Suprapubic skin (tissue), 4 donors: ENCODE data around the gene ZDHHC1. TPM values are rescaled to one million over a fixed set of nuclear protein-coding genes. Genes with fewer than 3 reads are reported as not detected.

ENCODE experiments used
- DNase-seq, 2 donors: peaks; one replicate each; pipeline ENCODE4 v3.0.0-alpha.2; 2019; ENCODE audit warnings: low spot score in 2 of 2
- H3K27ac ChIP-seq: fragments of 200-600 bp; sonication (generic); one replicate; pipeline ENCODE4 v1.5.1; 2019
- H3K27me3 ChIP-seq: fragments of 200-600 bp; sonication (generic); one replicate; pipeline ENCODE4 v1.5.1; 2019
- H3K36me3 ChIP-seq: fragments of 200-600 bp; sonication (generic); one replicate; pipeline ENCODE4 v1.5.1; 2019
- H3K4me1 ChIP-seq: fragments of 200-600 bp; sonication (generic); one replicate; pipeline ENCODE4 v1.5.1; 2019
- H3K4me3 ChIP-seq: fragments of 200-600 bp; sonication (generic); one replicate; pipeline ENCODE4 v1.5.1; 2019; ENCODE audit warnings: mild to moderate bottlenecking
- H3K9me3 ChIP-seq: fragments of 200-600 bp; sonication (generic); one replicate; pipeline ENCODE4 v1.5.1; 2019
- EP300 ChIP-seq: sonication (generic); formaldehyde crosslinking; IDR thresholded peaks from one replicate; pipeline ENCODE4 v1.6.1; 2017; ENCODE audit warnings: antibody characterized with exemption
- POLR2A ChIP-seq, 2 donors: fragments of 450-650 bp; IDR thresholded peaks; one replicate each; pipeline ENCODE4 v1.6.1; 2017; ENCODE audit warnings: antibody characterized with exemption in 2 of 2, mild to moderate bottlenecking in 2 of 2, moderate library complexity in 2 of 2
- POLR2AphosphoS5 ChIP-seq, 3 donors: sonication (generic); formaldehyde crosslinking; IDR thresholded peaks; one replicate each; pipeline ENCODE4 v1.6.1; 2017; ENCODE audit warnings: antibody characterized with exemption in 3 of 3
- WGBS: methylation state at CpG from one replicate; pipeline ENCODE4 v1.1.5; 2018; 5-methylcytosine and 5-hydroxymethylcytosine counted together
- total RNA-seq, 4 donors: library from RNA; depleted of rRNA; stranded (reverse); fragments of >200 nt; gene quantifications; one replicate each; pipeline ENCODE4 v1.1.0, GENCODE V29; 2016
- TF ChIP-seq, protein P1 (sequence below), 2 donors: fragments of 200-600 bp in 1 of 2; fragments of 450-650 bp in 1 of 2; sonication (generic) in 1 of 2; IDR thresholded peaks; one replicate each; pipeline ENCODE4 v1.5.1; 2016 to 2019; ENCODE audit warnings: antibody characterized with exemption in 2 of 2, mild to moderate bottlenecking in 1 of 2, moderate library complexity in 1 of 2

The ZDHHC1 gene
- total RNA-seq, 4 donors from 2014 or later: 14.0 to 31.0 (median 23.8) TPM

DNA sequence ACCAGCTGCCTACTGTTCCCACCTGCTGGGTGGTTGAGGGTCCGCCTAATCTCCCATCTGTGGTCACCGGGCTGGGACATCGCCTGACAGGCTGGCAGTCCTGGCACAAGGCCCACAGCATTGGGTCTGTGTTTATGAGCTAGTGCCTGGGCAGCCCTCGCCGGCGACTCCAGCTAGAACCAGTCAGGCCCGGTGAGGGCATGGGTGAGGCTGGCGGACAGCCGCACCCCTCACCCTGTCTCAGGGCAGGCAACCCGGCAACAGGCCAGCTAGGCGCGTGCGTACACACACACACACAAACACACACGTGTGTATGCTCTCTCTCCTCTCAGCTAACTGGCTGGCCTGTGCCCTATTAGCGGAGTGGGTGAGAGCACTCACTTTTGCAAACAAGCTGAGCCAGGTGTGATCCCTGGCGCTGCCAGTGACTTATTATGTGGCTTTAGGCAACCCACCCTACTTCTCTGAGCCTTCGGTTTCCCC, 25.0 kb upstream of the ZDHHC1 start:
- Histone ChIP-seq H3K27ac (peak overlapping the region; percentile 63), H3K4me3 (no peak overlapping the region), H3K4me1 (peaks cover 70% of the 10 kb centered on the region), H3K36me3 (peaks cover 55% of the 10 kb centered on the region), H3K9me3 (no peaks in the 10 kb centered on the region), H3K27me3 (no peaks in the 10 kb centered on the region)
- TF ChIP-seq POLR2AphosphoS5 (IDR thresholded peaks at IDR 0.05): peak in 2 of 3 donors; percentile 42 to 46
- TF ChIP-seq EP300: no peak
- 52% methylated on average over 9 of the region's 17 CpGs for WGBS
- peak; percentile 83 to 90 for DNase-seq

DNA sequence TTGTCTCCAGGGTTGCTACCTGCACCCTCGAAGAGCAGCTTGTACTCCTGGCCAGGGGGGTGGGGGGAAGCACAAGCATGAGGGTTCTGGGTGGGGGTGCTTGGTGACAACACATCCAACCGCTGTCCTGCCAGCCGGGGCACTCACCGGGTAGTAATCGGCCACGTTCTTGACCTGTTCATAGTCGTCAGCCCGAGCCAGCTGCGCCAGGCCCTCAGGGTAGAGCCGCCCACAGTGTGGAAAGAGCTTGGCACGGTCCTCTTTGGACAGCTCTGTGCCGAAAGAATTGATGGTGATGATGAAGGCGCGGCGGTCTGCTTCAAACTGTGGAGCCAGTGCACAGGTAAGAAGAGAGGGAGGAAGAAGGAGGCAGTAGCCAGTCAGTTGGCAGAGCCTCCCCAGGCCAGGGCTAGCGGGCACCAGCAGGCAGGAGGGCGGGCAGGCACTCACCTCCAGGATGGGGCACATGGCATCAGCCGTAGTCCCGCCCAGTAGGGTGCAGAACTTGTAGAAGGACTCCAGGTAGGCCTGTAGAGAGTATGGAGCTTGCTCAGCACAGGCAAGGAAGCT, 22.6 kb upstream of the ZDHHC1 start:
- no peak overlapping the region for H3K4me3 ChIP-seq
- DNase-seq: no peak
- H3K36me3 ChIP-seq: peaks cover 55% of the 10 kb centered on the region
- no peak overlapping the region for H3K27ac ChIP-seq
- no peak for TF ChIP-seq EP300
- TF ChIP-seq, protein P1, sequence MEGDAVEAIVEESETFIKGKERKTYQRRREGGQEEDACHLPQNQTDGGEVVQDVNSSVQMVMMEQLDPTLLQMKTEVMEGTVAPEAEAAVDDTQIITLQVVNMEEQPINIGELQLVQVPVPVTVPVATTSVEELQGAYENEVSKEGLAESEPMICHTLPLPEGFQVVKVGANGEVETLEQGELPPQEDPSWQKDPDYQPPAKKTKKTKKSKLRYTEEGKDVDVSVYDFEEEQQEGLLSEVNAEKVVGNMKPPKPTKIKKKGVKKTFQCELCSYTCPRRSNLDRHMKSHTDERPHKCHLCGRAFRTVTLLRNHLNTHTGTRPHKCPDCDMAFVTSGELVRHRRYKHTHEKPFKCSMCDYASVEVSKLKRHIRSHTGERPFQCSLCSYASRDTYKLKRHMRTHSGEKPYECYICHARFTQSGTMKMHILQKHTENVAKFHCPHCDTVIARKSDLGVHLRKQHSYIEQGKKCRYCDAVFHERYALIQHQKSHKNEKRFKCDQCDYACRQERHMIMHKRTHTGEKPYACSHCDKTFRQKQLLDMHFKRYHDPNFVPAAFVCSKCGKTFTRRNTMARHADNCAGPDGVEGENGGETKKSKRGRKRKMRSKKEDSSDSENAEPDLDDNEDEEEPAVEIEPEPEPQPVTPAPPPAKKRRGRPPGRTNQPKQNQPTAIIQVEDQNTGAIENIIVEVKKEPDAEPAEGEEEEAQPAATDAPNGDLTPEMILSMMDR (IDR thresholded peaks at IDR 0.05): no peak
- TF ChIP-seq POLR2A (IDR thresholded peaks at IDR 0.05): no peak
- TF ChIP-seq POLR2AphosphoS5 (IDR thresholded peaks at IDR 0.05): no peak
- H3K9me3 ChIP-seq: no peaks in the 10 kb centered on the region
- WGBS: 87% methylated on average over 6 of the region's 19 CpGs
- H3K4me1 ChIP-seq: peaks cover 51% of the 10 kb centered on the region
- H3K27me3 ChIP-seq: no peaks in the 10 kb centered on the region

DNA sequence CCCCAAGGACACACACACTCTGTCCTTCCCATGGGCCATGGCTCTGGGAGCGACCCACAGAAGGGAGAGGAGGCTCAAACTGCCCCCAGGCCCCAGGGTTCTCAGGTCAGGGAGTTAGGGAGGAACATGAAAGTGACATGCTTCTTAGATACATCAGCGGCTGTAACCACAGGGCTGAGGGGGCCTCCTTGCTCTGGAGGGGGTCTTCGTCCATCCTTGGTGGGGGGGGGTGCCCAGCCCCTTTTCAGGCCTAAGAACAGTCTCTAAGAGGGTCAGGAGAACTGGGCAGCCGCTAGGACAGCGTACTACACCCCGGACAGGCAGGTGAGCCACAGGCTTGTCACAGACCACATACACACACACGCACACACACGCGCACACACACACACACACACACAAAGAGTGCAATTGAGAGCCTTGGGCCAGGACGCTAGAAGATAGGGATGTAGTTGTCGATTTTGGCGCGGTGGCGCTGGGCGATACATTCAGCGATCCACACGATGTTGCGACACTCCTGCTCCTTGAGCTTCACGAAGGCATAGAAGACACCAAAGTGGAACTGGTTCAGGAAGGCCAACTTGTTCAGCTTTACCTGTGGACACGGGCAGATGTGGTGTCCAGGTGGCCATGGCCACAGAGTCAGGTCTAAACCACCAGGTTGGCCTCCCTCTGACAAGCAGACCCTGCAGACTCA, 22.0 kb upstream of the ZDHHC1 start:
- Histone ChIP-seq H3K9me3 (no peaks in the 10 kb centered on the region), H3K27ac (no peak overlapping the region), H3K36me3 (peaks cover 50% of the 10 kb centered on the region), H3K27me3 (no peaks in the 10 kb centered on the region), H3K4me3 (no peak overlapping the region), H3K4me1 (peaks cover 48% of the 10 kb centered on the region)
- TF ChIP-seq, protein P1 (IDR thresholded peaks at IDR 0.05): no peak
- no peak for TF ChIP-seq POLR2AphosphoS5 (IDR thresholded peaks at IDR 0.05)
- no peak for TF ChIP-seq EP300
- no peak for TF ChIP-seq POLR2A (IDR thresholded peaks at IDR 0.05)
- DNase-seq: no peak
- 95% methylated on average over 19 of the region's 20 CpGs for WGBS

DNA sequence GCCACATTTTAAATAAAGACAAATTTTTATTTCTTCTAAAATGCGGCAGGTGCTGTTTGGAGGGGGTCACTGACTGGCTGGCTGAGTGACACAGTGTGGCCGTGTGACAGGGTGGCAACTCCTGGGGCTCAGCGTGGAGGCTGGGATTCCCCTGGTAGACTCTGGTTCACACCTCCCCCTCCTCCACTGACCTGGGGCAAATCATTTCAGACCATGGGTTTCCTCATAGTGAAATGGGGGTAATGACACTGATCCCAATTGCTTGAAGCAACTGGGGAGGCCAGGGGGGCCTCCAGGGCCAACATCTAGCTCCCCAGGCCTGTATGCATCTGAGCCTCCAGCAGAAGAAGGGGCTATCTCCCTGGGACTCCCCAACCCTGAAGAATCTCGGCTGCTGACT, 21.2 kb upstream of the ZDHHC1 start:
- WGBS: 73% methylated on average over 4 of the region's 4 CpGs
- H3K36me3 ChIP-seq: peaks cover 48% of the 10 kb centered on the region
- no peak for DNase-seq
- peaks cover 44% of the 10 kb centered on the region for H3K4me1 ChIP-seq
- no peak overlapping the region for H3K27ac ChIP-seq
- H3K27me3 ChIP-seq: no peaks in the 10 kb centered on the region
- H3K9me3 ChIP-seq: no peaks in the 10 kb centered on the region
- TF ChIP-seq EP300 (no peak), POLR2A (IDR thresholded peaks at IDR 0.05) (no peak), POLR2AphosphoS5 (IDR thresholded peaks at IDR 0.05) (no peak)
- TF ChIP-seq, protein P1 (IDR thresholded peaks at IDR 0.05): no peak
- no peak overlapping the region for H3K4me3 ChIP-seq

DNA sequence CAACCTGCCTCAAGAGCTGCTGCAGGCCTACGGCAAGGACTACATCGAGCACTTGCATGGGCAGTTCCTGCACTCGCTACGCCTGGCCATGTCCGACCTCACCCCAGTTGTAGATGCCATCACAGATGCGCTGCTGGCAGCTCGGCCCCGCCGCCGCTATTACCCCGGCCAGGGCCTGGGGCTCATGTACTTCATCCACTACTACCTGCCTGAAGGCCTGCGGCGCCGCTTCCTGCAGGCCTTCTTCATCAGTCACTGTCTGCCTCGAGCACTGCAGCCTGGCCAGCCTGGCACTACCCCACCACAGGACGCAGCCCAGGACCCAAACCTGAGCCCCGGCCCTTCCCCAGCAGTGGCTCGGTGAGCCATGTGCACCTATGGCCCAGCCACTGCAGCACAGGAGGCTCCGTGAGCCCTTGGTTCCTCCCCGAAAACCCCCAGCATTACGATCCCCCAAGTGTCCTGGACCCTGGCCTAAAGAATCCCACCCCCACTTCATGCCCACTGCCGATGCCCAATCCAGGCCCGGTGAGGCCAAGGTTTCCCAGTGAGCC, 20.4 kb upstream of the ZDHHC1 start:
- DNase-seq: no peak
- 95% methylated on average over 17 of the region's 23 CpGs for WGBS
- Histone ChIP-seq H3K9me3 (no peaks in the 10 kb centered on the region), H3K27ac (no peak overlapping the region), H3K4me1 (peaks cover 44% of the 10 kb centered on the region), H3K4me3 (no peak overlapping the region), H3K36me3 (peaks cover 48% of the 10 kb centered on the region), H3K27me3 (no peaks in the 10 kb centered on the region)
- TF ChIP-seq EP300 (no peak), POLR2AphosphoS5 (IDR thresholded peaks at IDR 0.05) (no peak), POLR2A (IDR thresholded peaks at IDR 0.05) (no peak)
- TF ChIP-seq, protein P1 (IDR thresholded peaks at IDR 0.05): no peak
